Thyroid gland (tissue), 4 donors: ENCODE data around the gene FLNA. TPM values are rescaled to one million over a fixed set of nuclear protein-coding genes. Genes with fewer than 3 reads are reported as not detected.
A peak's percentile ranks its signal among the peaks of the same experiment; 100 is the strongest.
"Not testable (repeated sequence)": the region's sequence is repeated elsewhere in the genome, so short reads cannot be mapped to it uniquely, and the experiment has no call there.

Experiments used
- DNase-seq, 2 donors: peaks; one replicate each; pipeline ENCODE4 v3.0.0-alpha.2; 2019
- H3K27ac ChIP-seq, 3 donors: fragments of 200-600 bp; sonication (generic); 1 replicate in 2 of 3; 2 replicates in 1 of 3; pipeline ENCODE4 v1.5.1; 2016 to 2019; ENCODE audit warnings: mild to moderate bottlenecking in 1 of 3, moderate library complexity in 1 of 3
- H3K27me3 ChIP-seq: fragments of 200-600 bp; sonication (generic); one replicate; pipeline ENCODE4 v1.5.1; 2019
- H3K36me3 ChIP-seq, 2 donors: fragments of 200-600 bp; sonication (generic); one replicate each; pipeline ENCODE4 v1.5.1; 2016 to 2019
- H3K4me1 ChIP-seq, 2 donors: fragments of 200-600 bp; sonication (generic); one replicate each; pipeline ENCODE4 v1.5.1; 2017 to 2019
- H3K4me3 ChIP-seq, 3 donors: fragments of 200-600 bp; sonication (generic); replicated peaks in 1 of 3; 1 replicate in 2 of 3; 2 replicates in 1 of 3; pipeline ENCODE4 v1.5.1; 2016; ENCODE audit warnings: mild to moderate bottlenecking in 1 of 3
- H3K9me3 ChIP-seq: fragments of 200-600 bp; sonication (generic); one replicate; pipeline ENCODE4 v1.5.1; 2017
- POLR2A ChIP-seq, 2 donors: fragments of 450-650 bp; IDR thresholded peaks; one replicate each; pipeline ENCODE4 v1.6.1; 2017; ENCODE audit warnings: antibody characterized with exemption in 2 of 2, mild to moderate bottlenecking in 2 of 2, moderate library complexity in 1 of 2
- WGBS, 2 donors: methylation state at CpG; one replicate each; pipeline ENCODE4 v1.1.5; 2017; 5-methylcytosine and 5-hydroxymethylcytosine counted together
- intact Hi-C: fragments of 100-400 bp; cut with DNase I; formaldehyde crosslinking; loops from one replicate; pipeline ENCODE4 v1.15.1; 2023
- total RNA-seq, 4 donors: library from RNA; depleted of rRNA; stranded (reverse); fragments of >200 nt; gene quantifications; one replicate each; pipeline ENCODE4 v1.2.3, GENCODE V29; 2016
- TF ChIP-seq, protein P1 (sequence below), 6 experiments: fragments of 200-600 bp in 3 of 6; fragments of 450-650 bp in 3 of 6; sonication (generic) in 3 of 6; IDR thresholded peaks; one replicate each; pipeline ENCODE4 v1.5.1; 2016 to 2019; ENCODE audit warnings: antibody characterized with exemption in 6 of 6, mild to moderate bottlenecking in 2 of 6, inconsistent platforms in 1 of 6, moderate library complexity in 1 of 6

FLNA gene
- total RNA-seq, 4 donors from 2014 or later, result 143 to 553 (median 291) TPM

DNA sequence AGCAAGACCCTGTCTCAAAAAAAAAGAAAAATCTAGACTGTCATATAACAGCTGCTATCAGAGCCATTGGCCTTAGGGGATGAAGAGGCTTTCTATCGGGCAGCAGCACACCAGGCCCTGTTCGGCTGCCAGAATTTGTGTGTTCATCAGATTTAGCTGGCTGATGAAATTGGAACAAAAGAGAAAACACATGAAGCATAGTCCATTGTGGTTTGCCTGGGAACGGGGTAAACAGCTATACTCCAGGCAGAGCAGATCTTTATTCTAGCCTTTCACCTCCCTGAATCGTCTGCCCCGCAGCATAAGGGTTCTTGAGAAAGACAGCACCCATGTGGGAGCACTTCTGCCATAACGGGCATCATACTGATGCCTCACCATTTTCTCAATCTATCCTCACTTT lies 67.2 kb downstream of the FLNA start:
- Histone ChIP-seq H3K27ac (no peak overlapping the region), H3K9me3 (no peaks in the 10 kb centered on the region), H3K27me3 (no peaks in the 10 kb centered on the region), H3K4me3 (no peak overlapping the region), H3K4me1 (no peaks in the 10 kb centered on the region), H3K36me3 (no peaks in the 10 kb centered on the region)
- no peak for DNase-seq
- TF ChIP-seq POLR2A (IDR thresholded peaks at IDR 0.05), result no peak
- TF ChIP-seq, protein P1, sequence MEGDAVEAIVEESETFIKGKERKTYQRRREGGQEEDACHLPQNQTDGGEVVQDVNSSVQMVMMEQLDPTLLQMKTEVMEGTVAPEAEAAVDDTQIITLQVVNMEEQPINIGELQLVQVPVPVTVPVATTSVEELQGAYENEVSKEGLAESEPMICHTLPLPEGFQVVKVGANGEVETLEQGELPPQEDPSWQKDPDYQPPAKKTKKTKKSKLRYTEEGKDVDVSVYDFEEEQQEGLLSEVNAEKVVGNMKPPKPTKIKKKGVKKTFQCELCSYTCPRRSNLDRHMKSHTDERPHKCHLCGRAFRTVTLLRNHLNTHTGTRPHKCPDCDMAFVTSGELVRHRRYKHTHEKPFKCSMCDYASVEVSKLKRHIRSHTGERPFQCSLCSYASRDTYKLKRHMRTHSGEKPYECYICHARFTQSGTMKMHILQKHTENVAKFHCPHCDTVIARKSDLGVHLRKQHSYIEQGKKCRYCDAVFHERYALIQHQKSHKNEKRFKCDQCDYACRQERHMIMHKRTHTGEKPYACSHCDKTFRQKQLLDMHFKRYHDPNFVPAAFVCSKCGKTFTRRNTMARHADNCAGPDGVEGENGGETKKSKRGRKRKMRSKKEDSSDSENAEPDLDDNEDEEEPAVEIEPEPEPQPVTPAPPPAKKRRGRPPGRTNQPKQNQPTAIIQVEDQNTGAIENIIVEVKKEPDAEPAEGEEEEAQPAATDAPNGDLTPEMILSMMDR (IDR thresholded peaks at IDR 0.05), result no peak
- 83 to 85% methylated on average over 5 to 6 of the region's 6 CpGs for WGBS, 2 donors
- intact Hi-C loops, result no loop called here

DNA sequence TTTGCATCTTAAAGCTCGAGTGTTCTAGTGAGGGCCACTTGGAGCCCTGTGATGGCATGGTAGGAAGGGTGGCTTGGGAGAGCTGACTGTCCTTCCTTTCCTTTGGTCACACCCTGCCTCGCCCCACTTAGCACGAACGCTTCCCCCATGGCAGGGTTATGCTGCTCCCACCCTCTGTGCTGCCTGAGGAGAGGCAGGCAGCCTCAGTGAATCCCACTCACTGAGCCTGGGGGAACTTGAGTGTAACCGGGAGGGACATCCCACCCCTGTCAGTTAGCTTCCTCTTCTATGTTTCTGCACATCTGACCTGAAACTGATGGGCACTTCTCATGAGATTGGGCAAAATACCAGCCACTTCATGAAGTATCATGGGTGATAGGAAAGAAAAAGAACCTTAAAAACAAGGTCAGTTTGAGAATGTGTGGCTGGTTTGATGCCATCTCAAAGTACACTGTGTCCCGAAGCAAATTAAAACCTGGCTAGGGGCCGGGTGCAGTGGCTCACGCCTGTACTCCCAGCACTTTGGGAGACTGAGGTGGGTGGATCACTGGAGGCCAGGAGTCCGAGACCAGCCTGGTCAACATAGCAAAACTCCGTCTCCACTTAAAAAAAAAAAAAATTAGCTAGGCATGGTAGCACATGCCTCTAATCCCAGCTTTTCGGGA lies 68.8 kb downstream of the FLNA start:
- intact Hi-C loops, result no loop called here
- peak in 1 of 2 donors; percentile 31 for DNase-seq
- Histone ChIP-seq H3K27me3 (no peaks in the 10 kb centered on the region), H3K9me3 (no peaks in the 10 kb centered on the region), H3K36me3 (no peaks in the 10 kb centered on the region), H3K4me3 (no peak overlapping the region), H3K4me1 (no peaks in the 10 kb centered on the region), H3K27ac (no peak overlapping the region)
- 80 to 84% methylated on average over 9 to 11 of the region's 11 CpGs for WGBS, 2 donors
- TF ChIP-seq, protein P1 (IDR thresholded peaks at IDR 0.05), result no peak
- no peak for TF ChIP-seq POLR2A (IDR thresholded peaks at IDR 0.05)

DNA sequence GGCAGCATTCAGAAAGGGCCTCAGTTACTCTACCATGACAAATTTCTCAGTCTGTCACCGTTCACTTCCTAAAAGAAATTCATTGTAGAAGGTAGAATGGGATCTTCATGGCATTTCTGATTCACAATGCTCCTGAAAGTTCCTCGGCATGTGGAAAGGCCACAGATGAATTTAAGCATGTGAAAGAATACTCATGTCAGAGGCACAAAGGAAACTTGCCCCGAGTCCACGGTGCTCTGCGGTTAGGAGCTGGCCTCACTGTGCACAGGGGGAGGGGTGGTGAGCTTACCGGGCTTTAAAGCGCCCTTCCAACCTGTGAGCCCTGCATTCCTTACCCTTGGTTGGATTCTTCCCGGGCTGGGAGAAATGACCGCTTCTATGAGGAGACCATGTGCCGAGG lies 69.6 kb downstream of the FLNA start:
- no peak overlapping the region for H3K4me3 ChIP-seq
- no peak for TF ChIP-seq POLR2A (IDR thresholded peaks at IDR 0.05)
- TF ChIP-seq, protein P1 (IDR thresholded peaks at IDR 0.05), result no peak
- intact Hi-C loops, result no loop called here
- H3K4me1 ChIP-seq, result no peaks in the 10 kb centered on the region
- H3K27me3 ChIP-seq, result no peaks in the 10 kb centered on the region
- no peaks in the 10 kb centered on the region for H3K36me3 ChIP-seq
- WGBS, 2 donors, result 44 to 60% methylated on average over 2 to 7 of the region's 10 CpGs
- H3K9me3 ChIP-seq, result no peaks in the 10 kb centered on the region
- no peak overlapping the region for H3K27ac ChIP-seq
- no peak for DNase-seq

DNA sequence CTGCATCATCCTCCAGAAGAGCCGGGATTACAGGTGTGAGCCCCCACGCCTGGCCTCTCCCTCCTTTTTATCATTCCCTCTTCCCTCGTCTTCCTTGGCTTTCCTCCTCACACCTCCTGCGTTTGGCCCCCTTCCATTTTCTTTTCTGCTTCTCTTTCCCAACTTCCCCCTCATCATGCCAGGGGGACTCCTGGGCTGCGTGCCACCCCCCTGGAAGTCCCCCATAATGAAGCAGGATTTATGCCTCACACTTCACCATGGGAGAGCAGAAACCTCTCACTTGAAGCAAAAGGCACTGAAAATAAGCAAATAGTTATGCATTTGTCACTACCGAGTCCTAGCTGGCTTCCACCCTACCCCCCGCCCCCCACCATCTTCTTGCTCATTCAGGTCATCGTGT lies 71.0 kb downstream of the FLNA start:
- 83% methylated on average over 8 of the region's 8 CpGs for WGBS, 2 donors
- H3K36me3 ChIP-seq, result no peaks in the 10 kb centered on the region
- H3K4me1 ChIP-seq, result no peaks in the 10 kb centered on the region
- TF ChIP-seq POLR2A (IDR thresholded peaks at IDR 0.05), result no peak
- TF ChIP-seq, protein P1 (IDR thresholded peaks at IDR 0.05), result no peak
- no peak overlapping the region for H3K27ac ChIP-seq
- H3K27me3 ChIP-seq, result no peaks in the 10 kb centered on the region
- no peaks in the 10 kb centered on the region for H3K9me3 ChIP-seq
- intact Hi-C loops, result no loop called here
- DNase-seq, result no peak
- no peak overlapping the region for H3K4me3 ChIP-seq

DNA sequence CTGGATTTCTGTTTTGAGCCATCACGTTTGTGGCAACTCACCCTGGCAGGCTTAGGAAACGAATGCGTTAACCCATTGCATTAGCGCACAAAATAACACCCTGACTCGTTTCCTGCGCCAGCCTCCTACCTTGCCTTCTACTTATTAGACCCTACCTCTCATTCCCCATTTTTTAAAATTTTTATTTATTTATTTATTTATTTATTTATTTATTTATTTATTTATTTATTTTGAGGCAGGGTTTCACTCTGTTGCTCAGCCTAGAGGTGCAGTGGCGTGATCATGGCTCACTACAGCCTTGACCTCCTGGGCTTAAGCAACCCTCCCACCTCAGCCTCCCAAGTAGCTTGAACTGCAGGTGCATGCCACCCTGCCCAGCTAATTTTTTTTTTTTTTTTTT lies 71.4 kb downstream of the FLNA start:
- H3K9me3 ChIP-seq, H3K4me1 ChIP-seq, H3K4me3 ChIP-seq, H3K27ac ChIP-seq, intact Hi-C loops, H3K27me3 ChIP-seq, DNase-seq, H3K36me3 ChIP-seq: not testable (repeated sequence)
- WGBS, 2 donors, result 96% methylated on average over 7 of the region's 7 CpGs
